Hematopoietic multipotent progenitor cell treated with erythropoietin and hydrocortisone succinate and interleukin-3 and kit ligand, for 17 days (in vitro differentiated cells): Measurements from ENCODE around the gene NLRP5.
A peak's percentile ranks its signal among the peaks of the same experiment; 100 is the strongest.
"Not testable (repeated sequence)": the region's sequence is repeated elsewhere in the genome, so short reads cannot be mapped to it uniquely, and the experiment has no call there.

Source experiments
- DNase-seq: peaks from one replicate; pipeline ENCODE4 v3.0.0-alpha.2; 2015; ENCODE audit warnings: low spot score

NLRP5 gene

DNA sequence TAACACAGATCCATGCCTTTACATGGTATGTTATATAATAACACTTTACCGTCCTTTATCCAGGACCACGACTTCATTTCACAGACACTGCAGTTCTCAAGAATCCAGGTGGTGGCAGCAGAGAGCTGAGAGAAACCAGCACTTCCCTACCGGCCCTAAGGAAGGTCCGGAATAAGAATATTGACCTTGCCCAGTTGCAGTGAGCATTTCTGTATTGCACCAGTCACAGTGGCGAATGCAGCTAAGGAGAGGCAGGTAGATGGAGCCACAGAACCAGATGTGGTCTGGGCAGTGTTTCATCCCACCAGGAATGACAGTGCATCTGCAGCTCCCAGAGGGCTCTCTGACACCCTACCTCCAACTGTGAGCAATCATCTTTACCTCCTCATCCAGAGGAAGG lies 89.9 kb downstream of the NLRP5 start:
- DNase-seq = peak; percentile 53

- DNase-seq = no peak
Measured at GRCh38 chr19:56079609-56080008, 93.0 kb downstream of the NLRP5 start.

DNA sequence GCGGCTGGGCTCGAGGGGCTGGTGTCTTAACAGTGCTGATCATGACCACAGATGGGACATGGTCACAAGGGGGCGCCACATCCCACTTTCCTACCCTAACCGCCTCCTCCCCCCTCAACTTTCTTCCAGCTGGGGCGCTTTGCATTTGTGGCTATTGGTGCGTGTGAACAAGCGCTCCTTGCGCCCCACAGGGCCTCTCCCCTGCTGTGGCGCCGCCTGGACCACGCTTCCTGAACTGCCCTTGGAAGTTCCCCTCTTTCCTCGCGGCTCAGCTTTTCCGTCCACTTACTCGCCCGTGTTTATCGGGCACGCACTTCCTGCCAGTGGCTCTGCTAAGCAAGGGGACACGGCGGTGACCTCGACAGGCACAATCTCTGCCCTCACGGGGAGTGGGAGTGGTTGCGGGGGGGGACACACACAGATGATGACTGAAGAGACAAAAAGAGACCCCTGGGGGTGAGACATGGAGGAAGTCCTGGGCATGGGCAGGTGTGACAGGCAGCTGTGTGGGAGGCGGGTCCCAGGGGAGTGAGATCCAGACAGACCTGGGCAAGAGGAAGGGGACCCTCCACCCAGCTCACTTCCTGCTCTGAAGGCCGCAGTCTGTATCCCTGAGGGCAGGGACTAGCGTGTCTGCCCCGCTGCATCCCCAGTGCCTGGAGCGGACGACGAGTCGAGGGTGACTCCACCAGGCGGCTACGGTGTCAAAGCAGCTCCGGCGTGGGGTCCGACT lies 94.3 kb downstream of the NLRP5 start:
- DNase-seq = peak; percentile 45

DNA sequence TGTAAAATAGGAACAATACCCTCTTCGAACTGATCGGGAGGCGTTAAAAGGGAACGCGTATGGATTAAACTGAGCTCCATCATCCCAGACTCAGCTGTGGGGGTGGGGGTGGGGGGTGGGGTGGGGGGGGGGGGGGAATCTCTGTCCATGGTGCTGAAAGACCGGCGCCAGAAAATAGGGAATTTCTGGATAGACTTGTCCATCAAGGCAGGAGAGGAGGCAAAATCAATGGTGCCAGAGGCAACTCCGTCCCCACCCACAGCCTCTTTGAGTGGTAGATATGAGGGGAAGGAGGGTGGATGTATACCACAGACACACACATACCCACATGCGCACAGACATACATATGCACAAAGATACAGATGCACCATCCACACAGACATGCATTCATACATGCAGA lies 97.1 kb downstream of the NLRP5 start:
- no peak for DNase-seq

DNA sequence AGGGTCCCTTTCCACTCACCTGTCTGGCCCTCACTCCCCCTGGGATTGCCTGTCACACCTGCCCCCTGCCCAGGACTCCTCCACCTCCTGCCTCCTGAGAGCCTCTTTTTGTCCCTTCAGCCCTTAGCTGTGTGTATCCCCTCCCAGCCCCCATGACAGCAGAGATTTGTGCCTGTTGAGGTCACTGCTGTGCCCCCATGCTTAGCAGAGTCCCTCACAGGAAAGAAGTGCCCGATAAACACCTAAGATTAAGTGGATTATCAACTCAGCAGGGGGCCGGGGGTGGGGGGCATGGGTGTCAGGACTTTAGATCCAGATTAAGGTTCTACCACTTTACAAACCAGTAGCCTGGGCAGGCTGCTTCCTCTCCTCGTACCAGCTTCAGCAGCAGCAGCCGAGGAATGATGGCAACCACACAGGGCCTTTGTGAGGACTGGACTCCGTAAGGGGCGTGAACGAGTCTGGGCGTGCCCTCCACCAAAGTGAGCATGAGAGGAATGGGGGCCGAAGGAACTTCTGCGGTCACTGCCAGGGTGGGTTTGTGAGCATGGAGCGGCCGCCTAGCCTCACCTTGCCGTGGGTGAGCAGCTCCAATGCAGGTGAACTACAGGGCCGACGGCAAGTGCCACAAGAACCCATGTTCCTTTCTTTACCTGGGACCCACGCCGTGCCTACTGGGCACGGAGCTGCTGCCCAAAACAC lies 98.4 kb downstream of the NLRP5 start:
- DNase-seq = no peak

- DNase-seq = no peak
Measured at GRCh38 chr19:56085571-56086275, 99.1 kb downstream of the NLRP5 start.

- no peak for DNase-seq
Measured at GRCh38 chr19:56086671-56087430, 100.3 kb downstream of the NLRP5 start.

- DNase-seq = no peak
Measured at GRCh38 chr19:56087647-56088496, 101.3 kb downstream of the NLRP5 start.

DNA sequence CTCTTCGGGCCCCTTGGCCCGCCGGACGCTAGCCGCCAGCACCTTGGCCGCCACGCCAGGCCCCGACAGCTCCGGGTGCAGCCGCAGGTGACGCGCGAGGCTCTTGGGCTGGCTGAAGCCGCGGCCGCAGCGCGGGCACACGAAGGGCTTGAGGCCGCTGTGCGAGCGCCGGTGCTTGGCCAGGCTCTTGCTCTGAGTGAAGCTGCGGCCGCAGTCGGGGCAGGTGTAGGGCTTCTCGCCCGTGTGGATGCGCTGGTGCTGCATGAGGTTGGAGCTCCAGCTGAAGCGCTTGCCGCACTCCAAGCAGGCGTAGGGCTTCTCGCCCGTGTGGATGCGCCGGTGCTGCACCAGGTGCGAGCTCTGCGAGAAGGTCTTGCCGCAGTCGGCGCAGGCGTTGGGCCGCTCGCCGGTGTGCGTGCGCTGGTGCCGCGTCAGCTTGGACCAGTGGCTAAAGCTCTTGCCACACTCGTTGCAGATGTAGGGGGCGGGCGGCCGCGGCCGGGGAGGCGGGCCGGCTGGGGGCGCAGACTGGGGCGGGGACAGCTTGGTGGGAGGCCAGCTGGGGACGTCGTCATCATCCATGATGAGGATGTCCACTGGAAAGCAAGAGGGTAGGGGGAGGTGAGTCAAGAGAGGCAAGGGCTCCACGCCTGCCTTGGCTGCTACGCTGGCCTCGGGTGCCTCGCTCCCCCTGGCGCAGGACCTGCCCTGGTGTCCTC lies 102.1 kb downstream of the NLRP5 start:
- no peak for DNase-seq

DNA sequence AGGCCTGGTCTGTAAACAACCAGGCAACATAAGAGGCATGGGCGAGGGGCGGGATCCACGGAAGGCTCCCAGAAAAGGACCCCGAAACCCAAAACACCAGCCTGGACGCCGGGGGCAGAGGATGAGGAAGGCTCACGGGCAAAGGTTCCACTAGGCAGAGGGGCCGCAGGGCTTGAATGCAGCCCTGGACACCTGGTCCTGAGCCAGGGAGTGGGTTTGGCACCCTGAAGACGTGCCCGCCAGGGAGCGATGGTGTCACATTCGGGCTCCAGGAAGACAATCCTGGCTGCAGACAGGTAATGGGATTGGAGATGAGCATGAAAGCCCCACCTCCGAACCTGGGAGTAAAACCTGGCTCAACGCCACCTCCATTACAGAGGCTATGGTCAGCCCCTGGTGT lies 102.8 kb downstream of the NLRP5 start:
- no peak for DNase-seq

DNA sequence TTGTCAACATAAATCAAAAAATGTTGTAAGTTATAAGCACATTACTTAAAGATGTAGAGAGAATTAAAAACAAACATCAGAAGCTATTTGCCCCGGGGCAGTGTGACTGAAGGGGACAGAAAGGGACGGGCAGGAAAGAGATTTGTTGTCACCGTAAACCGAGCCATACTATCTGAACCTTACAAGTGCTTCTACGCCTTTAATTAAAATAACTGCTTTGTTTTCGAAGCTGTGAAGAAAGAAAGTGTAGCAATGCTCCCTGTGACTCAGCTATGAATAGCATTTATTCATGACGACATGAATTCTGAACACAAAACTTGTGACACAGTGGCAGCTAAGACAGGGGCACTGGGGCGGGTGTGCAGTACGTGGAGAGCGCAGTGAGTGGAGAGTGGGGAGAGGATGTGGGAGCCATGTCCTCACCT lies 104.5 kb downstream of the NLRP5 start:
- no peak for DNase-seq

DNA sequence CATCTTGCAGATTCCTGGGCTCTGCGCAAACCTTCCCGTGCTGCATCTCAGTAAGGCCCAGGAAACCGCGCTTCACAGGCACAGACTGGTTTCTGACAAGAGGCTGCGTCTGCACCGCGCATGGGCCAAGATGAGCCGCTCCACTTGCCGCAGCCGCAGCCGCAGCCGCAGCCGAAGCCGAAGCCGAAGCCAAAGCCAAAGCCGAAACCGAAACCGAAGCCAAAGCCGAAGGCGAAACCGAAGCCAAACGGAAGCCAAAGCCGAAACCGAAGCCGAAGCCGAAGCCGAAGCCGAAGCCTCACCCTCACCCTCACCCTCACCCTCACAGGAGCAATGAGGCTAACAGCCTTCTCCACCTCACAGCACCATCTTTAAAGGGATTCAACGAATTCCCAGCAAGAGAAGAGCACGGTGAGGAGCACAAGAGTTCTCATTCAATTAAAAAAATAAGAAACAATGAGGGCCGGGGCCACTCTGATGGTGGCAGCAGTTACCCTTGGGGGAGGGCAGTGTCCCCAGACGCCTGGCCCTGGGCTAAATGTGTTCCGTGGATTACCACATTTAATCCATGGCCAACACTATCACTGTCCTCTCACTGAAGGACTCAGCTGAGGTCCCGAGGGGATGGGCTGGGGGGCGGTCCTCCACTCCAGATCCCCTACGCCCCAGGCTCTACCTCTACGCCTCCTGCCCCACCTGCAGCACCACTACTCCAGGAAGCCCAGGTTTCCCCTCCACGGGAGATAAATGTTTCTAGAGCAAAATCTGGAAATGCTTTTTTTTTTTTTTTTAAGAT lies 105.4 kb downstream of the NLRP5 start:
- no peak for DNase-seq

GRCh38 chr19:56092685-56093631 lies 106.4 kb downstream of the NLRP5 start:
- DNase-seq = no peak

- DNase-seq = no peak
Measured at GRCh38 chr19:56094449-56094848, 107.9 kb downstream of the NLRP5 start.

DNA sequence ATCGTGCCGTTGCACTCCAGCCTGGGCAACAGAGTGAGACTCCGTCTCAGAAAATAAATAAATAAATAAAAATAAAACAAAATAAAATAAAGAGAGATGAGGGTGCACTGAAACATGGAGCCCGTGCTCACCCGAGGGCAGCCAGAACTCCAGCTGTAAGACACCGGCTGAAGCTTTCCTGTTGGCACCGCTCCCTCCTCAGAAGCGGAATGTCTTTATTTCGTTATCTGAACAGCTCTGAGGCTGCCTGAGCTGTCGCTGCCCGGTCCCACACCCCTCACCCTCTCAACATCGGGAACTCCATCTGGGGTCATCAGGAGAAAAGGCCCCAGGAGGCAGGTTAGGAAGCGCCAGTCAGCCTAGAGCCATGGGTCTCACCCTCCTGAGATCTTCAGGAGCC lies 110.1 kb downstream of the NLRP5 start:
- no peak for DNase-seq

GRCh38 chr19:56097306-56097705 lies 110.7 kb downstream of the NLRP5 start:
- DNase-seq = no peak

- no peak for DNase-seq
Measured at GRCh38 chr19:56097776-56098175, 111.2 kb downstream of the NLRP5 start.

DNA sequence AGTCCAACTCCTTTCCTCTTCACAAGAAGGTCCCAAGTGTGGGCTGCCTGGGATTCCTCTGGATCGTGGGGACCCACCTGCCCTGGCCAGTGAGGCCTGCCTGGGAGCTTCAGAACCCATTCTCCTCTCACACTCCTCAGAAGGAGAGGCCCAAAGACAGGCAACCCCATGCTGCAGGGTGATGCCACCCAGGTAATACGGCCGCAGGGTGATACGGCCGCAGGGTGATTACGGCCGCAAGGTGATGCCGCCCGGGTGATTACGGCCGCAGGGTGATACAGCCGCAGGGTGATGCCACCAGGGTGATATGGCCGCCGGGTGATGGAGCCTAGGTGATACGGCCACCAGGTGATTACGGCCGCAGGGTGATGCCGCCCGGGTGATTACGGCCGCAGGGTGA lies 111.7 kb downstream of the NLRP5 start:
- not testable (repeated sequence) for DNase-seq
